ELF-1 (cell line): ENCODE measurements around the gene HDGFL1.

Source experiments
- DNase-seq: peaks from one replicate; pipeline ENCODE4 v3.0.0-alpha.2; 2016; ENCODE audit warnings: low read depth, low spot score

Gene HDGFL1

GRCh38 chr6:22590423-22590822, 21.1 kb downstream of the HDGFL1 start:
- DNase-seq: no peak

GRCh38 chr6:22593895-22594294, 24.5 kb downstream of the HDGFL1 start:
- DNase-seq: no peak

GRCh38 chr6:22596011-22596410, 26.6 kb downstream of the HDGFL1 start:
- DNase-seq: no peak

- no peak for DNase-seq
These were observed 29.0 kb downstream of the HDGFL1 start for GRCh38 chr6:22598339-22598738.

- no peak for DNase-seq
These were observed 30.7 kb downstream of the HDGFL1 start for GRCh38 chr6:22600059-22600458.

GRCh38 chr6:22601984-22602383, 32.6 kb downstream of the HDGFL1 start:
- DNase-seq: no peak

- DNase-seq: no peak
These were observed 36.4 kb downstream of the HDGFL1 start for GRCh38 chr6:22605736-22606135.

GRCh38 chr6:22610127-22610526, 40.8 kb downstream of the HDGFL1 start:
- DNase-seq: no peak

- DNase-seq: no peak
These were observed 42.9 kb downstream of the HDGFL1 start for GRCh38 chr6:22612236-22612635.

GRCh38 chr6:22613051-22613450, 43.7 kb downstream of the HDGFL1 start:
- DNase-seq: no peak

- DNase-seq: no peak
These were observed 44.3 kb downstream of the HDGFL1 start for GRCh38 chr6:22613695-22614094.

GRCh38 chr6:22614547-22614946, 45.2 kb downstream of the HDGFL1 start:
- no peak for DNase-seq

GRCh38 chr6:22621028-22621427, 51.7 kb downstream of the HDGFL1 start:
- DNase-seq: no peak
